Activated CD4-positive, alpha-beta memory T cell treated with anti-CD3 and anti-CD28 coated beads, Interleukin-2, amount 10 ng/mL, durations not matched to agents 7 days and 5 days (primary cell): ENCODE results near the gene AARS2. TPM values are rescaled to one million over a fixed set of nuclear protein-coding genes. Genes with fewer than 3 reads are reported as not detected.

ENCODE experiments used
- CTCF ChIA-PET: fragments of 350-600 bp; sonication (Branson Sonifier 250); formaldehyde crosslinking; loops from one replicate; lab custom pipeline; 2021; ENCODE audit warnings: antibody characterized with exemption, inconsistent platforms; lab: Charles Lee
- POLR2A ChIA-PET: fragments of 350-600 bp; sonication (Branson Sonifier 250); formaldehyde crosslinking; loops from one replicate; lab custom pipeline; 2021; ENCODE audit warnings: antibody characterized with exemption; lab: Charles Lee
- DNase-seq: peaks from one replicate; pipeline ENCODE4 v3.0.0-alpha.2; 2020
- H3K27ac Mint-ChIP-seq: one replicate; pipeline ENCODE4 v1.8.0; 2021; ENCODE audit warnings: mild to moderate bottlenecking, mixed read lengths
- H3K27me3 Mint-ChIP-seq: one replicate; pipeline ENCODE4 v1.8.0; 2021; ENCODE audit warnings: mixed read lengths
- H3K36me3 Mint-ChIP-seq: one replicate; pipeline ENCODE4 v1.8.0; 2021; ENCODE audit warnings: low read depth, mixed read lengths
- H3K4me1 Mint-ChIP-seq: one replicate; pipeline ENCODE4 v1.8.0; 2021; ENCODE audit warnings: mixed read lengths
- H3K4me3 Mint-ChIP-seq: one replicate; pipeline ENCODE4 v1.8.0; 2021; ENCODE audit warnings: mild to moderate bottlenecking, mixed read lengths
- H3K9me3 Mint-ChIP-seq: one replicate; pipeline ENCODE4 v1.8.0; 2021; ENCODE audit warnings: mixed read lengths
- total RNA-seq, 2 experiments: library from RNA; stranded (reverse); gene quantifications; one replicate each; pipeline ENCODE4 v1.2.3, GENCODE V29; 2021

The AARS2 gene
- total RNA-seq, 2 experiments from 2014 or later, result 14.8 to 15.0 TPM

GRCh38 chr6:44255871-44256774 is 57.0 kb downstream of the AARS2 start:
- Mint-ChIP-seq H3K9me3 (no peaks in the 10 kb centered on the region), H3K27me3 (no peaks in the 10 kb centered on the region), H3K36me3 (peaks cover 73% of the 10 kb centered on the region), H3K27ac (peak overlapping the region; percentile 82), H3K4me1 (peaks cover 65% of the 10 kb centered on the region), H3K4me3 (peak overlapping the region; percentile 83)
- DNase-seq, result no peak
- CTCF ChIA-PET, result interaction anchor here (0.6 to 3.7 kb wide), 18 partner anchors 9 to 160 kb away, joined by 3 to 32 read pairs (median 6); partner anchors contain the start of genes AARS2, HSP90AB1, NFKBIE and SLC29A1
- POLR2A ChIA-PET, result interaction anchor here (0.8 to 6.8 kb wide), 8 partner anchors 9 to 626 kb away, joined by 3 to 136 read pairs (median 6); partner anchors contain the start of genes HSP90AB1, NFKBIE, SLC29A1 and TMEM151B

- H3K36me3 Mint-ChIP-seq, result peaks cover 75% of the 10 kb centered on the region
- peak overlapping the region; percentile 82 for H3K27ac Mint-ChIP-seq
- H3K4me1 Mint-ChIP-seq, result peaks cover 71% of the 10 kb centered on the region
- ChIA-PET POLR2A (interaction anchor here (1.0 to 6.8 kb wide), 4 partner anchors 9 to 32 kb away, joined by 3 to 136 read pairs (median 44); partner anchors contain the start of genes HSP90AB1, NFKBIE and SLC29A1), CTCF (interaction anchor here (0.6 to 3.7 kb wide), 6 partner anchors 10 to 50 kb away, joined by 3 to 15 read pairs (median 4); partner anchors contain the start of genes NFKBIE and SLC29A1)
- DNase-seq, result no peak
- H3K9me3 Mint-ChIP-seq, result no peaks in the 10 kb centered on the region
- no peaks in the 10 kb centered on the region for H3K27me3 Mint-ChIP-seq
- H3K4me3 Mint-ChIP-seq, result peak overlapping the region; percentile 83
Observed at GRCh38 chr6:44255105-44255808, 57.9 kb downstream of the AARS2 start.

- Mint-ChIP-seq H3K4me3 (no peak overlapping the region), H3K27me3 (no peaks in the 10 kb centered on the region), H3K36me3 (peaks cover 77% of the 10 kb centered on the region), H3K9me3 (no peaks in the 10 kb centered on the region), H3K4me1 (peaks cover 79% of the 10 kb centered on the region), H3K27ac (peak overlapping the region; percentile 82)
- CTCF ChIA-PET, result interaction anchor here (0.8 to 3.7 kb wide), 7 partner anchors 9 to 51 kb away, joined by 3 to 15 read pairs (median 4); partner anchors contain the start of genes NFKBIE and SLC29A1
- no peak for DNase-seq
- POLR2A ChIA-PET, result interaction anchor here (1.0 to 6.8 kb wide), 6 partner anchors 8 to 131 kb away, joined by 3 to 136 read pairs (median 13); partner anchors contain the start of genes HSP90AB1, NFKBIE and SLC29A1
Observed at GRCh38 chr6:44254191-44255104, 58.7 kb downstream of the AARS2 start.

GRCh38 chr6:44253307-44254101 is 59.6 kb downstream of the AARS2 start:
- Mint-ChIP-seq H3K27ac (peak overlapping the region; percentile 16), H3K4me3 (no peak overlapping the region), H3K36me3 (peaks cover 80% of the 10 kb centered on the region), H3K4me1 (peaks cover 86% of the 10 kb centered on the region), H3K27me3 (no peaks in the 10 kb centered on the region), H3K9me3 (no peaks in the 10 kb centered on the region)
- ChIA-PET POLR2A (interaction anchor here (1.1 to 6.8 kb wide), 4 partner anchors 7 to 130 kb away, joined by 3 to 136 read pairs (median 34); partner anchors contain the start of genes HSP90AB1, NFKBIE and SLC29A1), CTCF (interaction anchor here (0.8 to 1.3 kb wide), 3 partner anchors 11 to 27 kb away, joined by 3 to 6 read pairs (median 4); no protein-coding TSS in a partner anchor)
- DNase-seq, result peak; percentile 72

GRCh38 chr6:44251576-44252524 is 61.3 kb downstream of the AARS2 start:
- CTCF ChIA-PET, result interaction anchor here (1.6 to 1.7 kb wide), 2 partner anchors 29 to 61 kb away, joined by 3 to 4 read pairs; partner anchors contain the start of genes AARS2 and SLC29A1
- Mint-ChIP-seq H3K4me1 (peaks cover 82% of the 10 kb centered on the region), H3K9me3 (no peaks in the 10 kb centered on the region), H3K27me3 (no peaks in the 10 kb centered on the region), H3K36me3 (peaks cover 88% of the 10 kb centered on the region), H3K4me3 (no peak overlapping the region), H3K27ac (no peak overlapping the region)
- POLR2A ChIA-PET, result interaction anchor here (1.1 to 6.8 kb wide), 4 partner anchors 9 to 29 kb away, joined by 3 to 64 read pairs (median 4); partner anchors contain the start of gene NFKBIE
- DNase-seq, result no peak

GRCh38 chr6:44250718-44251123 is 62.4 kb downstream of the AARS2 start:
- POLR2A ChIA-PET, result interaction anchor here (1.8 to 6.8 kb wide), 2 partner anchors 14 to 16 kb away, joined by 5 to 64 read pairs; partner anchors contain the start of gene NFKBIE
- Mint-ChIP-seq H3K27me3 (no peaks in the 10 kb centered on the region), H3K27ac (no peak overlapping the region), H3K4me1 (peaks cover 75% of the 10 kb centered on the region), H3K4me3 (no peak overlapping the region), H3K36me3 (peaks cover 86% of the 10 kb centered on the region), H3K9me3 (no peaks in the 10 kb centered on the region)
- CTCF ChIA-PET, result interaction anchor here (1.7 kb wide), 1 partner anchor 28 kb away, joined by 4 read pairs; the partner anchor contains the start of gene SLC29A1
- no peak for DNase-seq

GRCh38 chr6:44250067-44250717 is 63.0 kb downstream of the AARS2 start:
- POLR2A ChIA-PET, result interaction anchor here (5.7 to 6.8 kb wide), 2 partner anchors 14 to 15 kb away, joined by 64 to 110 read pairs; partner anchors contain the start of gene NFKBIE
- Mint-ChIP-seq H3K27ac (peak overlapping the region; percentile 76), H3K4me1 (peaks cover 75% of the 10 kb centered on the region), H3K4me3 (peak overlapping the region; percentile 55), H3K27me3 (no peaks in the 10 kb centered on the region), H3K9me3 (no peaks in the 10 kb centered on the region), H3K36me3 (peaks cover 81% of the 10 kb centered on the region)
- DNase-seq, result no peak
- CTCF ChIA-PET, result no interaction called here
